Activated CD4-positive, alpha-beta T cell treated with anti-CD3 and anti-CD28 coated beads, Interleukin-2, amount 50 U/mL, for 4 hours (primary cell): ENCODE data around the gene TCIRG1.

Source experiments
- DNase-seq, 2 experiments: peaks; one replicate each; pipeline ENCODE4 v3.0.0-alpha.2; 2020

Gene TCIRG1

DNA sequence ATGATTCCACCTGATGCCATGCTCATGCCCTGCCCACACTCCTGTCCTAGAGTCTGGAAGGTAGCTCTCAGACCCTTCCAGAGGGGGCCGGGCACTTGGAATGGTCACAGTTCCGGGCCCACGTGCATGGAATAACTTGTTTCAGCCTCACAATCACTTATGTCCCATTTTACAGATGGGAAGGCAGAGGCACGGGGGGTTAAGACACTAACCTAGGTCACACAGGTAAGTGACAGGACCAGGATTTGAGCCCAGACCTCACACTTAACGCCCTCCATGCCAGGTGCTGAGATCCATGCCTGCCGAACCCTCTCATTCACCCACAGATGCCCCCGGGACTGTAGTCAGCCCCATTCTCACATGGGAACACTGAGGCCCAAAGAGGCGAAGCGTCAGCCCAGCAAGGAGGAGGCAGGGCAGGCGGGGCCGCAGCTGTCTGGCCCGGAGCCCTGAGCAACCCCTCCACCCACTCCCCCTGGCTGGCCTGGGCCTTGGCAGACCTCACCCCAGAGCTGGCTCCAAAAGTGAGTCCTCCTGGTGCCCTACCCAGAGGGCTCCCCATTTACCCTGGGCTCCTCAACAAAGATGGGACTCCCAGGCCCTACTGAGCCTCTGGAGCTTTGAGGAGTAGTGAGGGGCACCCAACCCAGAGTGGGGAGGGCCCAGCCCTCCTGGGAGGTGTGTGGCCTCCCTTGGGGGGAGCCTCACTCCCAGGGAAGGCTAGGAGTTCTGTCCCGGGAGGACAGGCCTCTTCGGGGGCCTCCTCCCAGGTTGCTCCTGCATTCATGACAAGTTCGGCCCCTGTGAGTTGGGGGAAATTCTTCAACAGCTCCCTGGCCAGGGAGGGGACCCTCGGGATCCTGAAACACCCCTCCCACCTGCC, 31.1 kb upstream of the TCIRG1 start:
- no peak for DNase-seq

DNA sequence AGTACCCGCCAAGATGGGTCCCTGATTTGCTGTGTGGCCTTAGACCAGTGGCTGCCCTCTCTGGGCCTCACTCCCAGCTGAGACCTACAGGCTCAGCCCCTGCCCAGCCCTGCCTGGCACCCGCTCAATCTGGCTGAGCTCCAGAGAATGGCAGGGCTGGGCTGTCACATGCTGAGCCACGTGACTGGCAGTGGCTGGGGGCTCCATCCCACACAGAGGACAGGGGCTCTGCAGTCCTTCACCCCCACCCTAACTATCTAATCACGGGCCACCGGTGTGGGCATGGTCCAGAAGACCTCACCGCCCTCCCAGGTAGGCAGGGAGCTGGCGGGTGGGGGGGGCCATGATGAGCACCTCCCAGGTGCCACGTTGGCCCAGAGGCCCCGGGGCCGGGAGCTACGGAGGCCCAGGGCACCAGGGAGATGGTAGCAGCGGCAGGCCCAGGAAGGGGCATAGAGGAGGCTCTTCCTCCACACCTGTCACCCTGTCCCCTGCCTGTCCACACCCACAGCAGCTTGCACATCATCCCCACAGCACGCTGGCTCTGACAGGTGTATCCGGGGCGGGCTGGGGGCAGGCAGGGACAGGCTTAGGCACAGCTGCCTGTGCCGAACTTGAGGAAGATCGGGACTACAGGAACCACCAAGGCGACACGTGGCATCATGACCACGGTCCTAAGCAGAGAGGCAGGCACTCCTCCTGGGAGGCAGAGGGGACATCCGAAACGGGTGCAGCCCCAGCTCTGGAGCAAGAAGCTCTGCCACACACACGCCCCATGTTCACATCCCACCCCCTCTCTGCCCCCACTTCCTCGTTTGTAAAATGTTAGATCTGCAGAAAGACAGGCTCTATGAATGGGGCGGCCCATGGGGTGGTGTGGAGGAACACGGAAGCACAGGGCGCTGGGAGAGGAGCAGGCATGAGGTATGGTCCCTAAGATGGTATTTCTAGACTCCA, 30.2 kb upstream of the TCIRG1 start:
- DNase-seq, result no peak

GRCh38 chr11:68009391-68010089, 29.3 kb upstream of the TCIRG1 start:
- no peak for DNase-seq

GRCh38 chr11:68010090-68011041, 28.5 kb upstream of the TCIRG1 start, which contains the start of gene ALDH3B1:
ALDH3B1 (plus strand) TSS chr11:68010327; CDS start chr11:68015298, 4,971 bp downstream.
- no peak for DNase-seq

GRCh38 chr11:68011051-68011943, 27.5 kb upstream of the TCIRG1 start:
- no peak for DNase-seq

DNA sequence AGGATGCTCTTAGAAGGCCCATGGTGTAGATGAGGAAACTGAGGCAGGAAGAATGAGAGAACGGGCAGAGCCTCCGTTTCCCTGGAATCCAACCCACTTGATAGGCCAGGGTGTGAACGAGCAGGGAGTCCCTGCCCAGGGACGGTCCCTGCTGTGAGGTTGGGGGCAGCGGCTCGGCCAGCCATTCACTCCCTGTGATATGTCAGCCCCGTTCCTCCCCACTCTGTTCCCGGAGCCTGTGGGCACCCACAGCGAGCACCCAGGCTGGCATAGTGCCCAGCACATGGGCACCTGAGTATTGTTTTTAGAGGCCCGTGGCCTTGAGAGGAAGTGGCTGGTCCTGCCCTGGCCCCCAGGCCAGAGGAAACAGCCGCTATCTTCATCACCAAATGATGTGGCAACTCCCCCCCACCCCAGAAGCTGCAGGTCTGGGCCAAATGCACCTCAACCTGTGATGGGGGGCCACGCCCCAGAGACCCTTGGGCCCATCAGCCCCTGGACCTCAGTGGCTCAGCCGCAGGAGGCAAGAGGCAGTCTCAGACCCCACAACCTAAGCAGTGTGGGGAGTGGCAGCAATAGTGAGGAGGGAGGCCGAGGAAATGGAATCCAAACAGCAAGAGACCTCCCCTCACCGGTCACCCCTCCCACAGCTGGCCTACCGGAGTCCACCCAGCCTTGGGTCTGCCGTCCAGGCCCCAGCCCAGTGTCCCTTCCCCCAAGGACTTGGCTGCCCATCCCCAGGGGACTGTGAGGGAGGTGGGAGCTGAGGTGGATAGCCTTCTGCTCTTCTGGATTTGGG, 26.6 kb upstream of the TCIRG1 start:
- no peak for DNase-seq

DNA sequence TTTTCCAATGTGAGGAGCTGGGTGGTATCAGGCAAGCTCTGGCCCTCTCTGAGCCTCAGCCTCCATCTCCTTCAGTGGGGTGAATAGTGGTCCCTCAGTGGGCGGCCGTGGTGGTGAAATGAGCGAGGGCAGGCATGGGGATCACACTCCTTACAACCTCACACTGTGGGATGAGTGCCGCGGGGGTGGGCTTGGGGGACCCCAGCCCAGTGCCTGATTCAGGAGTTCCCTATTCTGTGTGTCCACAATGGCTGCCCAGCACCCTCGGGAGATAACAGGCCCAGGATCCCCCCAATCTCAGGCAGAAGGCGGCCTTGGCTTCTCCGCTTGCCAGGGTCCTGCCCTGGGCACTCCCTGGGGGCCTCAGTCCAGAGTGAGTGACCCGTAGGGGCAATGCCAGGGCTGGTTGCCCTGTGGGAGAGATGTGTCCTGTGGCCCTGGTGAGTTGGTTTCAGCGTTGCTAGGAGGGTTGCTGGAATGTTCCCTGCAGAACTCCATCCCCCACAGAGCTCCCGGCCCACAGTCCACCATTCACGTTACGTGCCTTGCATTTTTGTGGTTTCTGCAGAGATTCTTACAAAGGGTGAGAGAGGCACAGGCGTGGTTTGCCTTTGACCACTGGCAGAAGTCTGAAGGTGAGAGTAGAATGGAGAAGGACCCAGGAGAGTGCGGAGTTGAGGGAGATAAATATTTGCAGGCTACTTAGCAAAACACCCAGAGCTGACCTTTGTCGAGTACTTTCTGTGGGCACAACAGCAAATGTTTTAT, 25.8 kb upstream of the TCIRG1 start:
- DNase-seq, result no peak

GRCh38 chr11:68013611-68014156, 25.1 kb upstream of the TCIRG1 start:
- DNase-seq, result no peak

DNA sequence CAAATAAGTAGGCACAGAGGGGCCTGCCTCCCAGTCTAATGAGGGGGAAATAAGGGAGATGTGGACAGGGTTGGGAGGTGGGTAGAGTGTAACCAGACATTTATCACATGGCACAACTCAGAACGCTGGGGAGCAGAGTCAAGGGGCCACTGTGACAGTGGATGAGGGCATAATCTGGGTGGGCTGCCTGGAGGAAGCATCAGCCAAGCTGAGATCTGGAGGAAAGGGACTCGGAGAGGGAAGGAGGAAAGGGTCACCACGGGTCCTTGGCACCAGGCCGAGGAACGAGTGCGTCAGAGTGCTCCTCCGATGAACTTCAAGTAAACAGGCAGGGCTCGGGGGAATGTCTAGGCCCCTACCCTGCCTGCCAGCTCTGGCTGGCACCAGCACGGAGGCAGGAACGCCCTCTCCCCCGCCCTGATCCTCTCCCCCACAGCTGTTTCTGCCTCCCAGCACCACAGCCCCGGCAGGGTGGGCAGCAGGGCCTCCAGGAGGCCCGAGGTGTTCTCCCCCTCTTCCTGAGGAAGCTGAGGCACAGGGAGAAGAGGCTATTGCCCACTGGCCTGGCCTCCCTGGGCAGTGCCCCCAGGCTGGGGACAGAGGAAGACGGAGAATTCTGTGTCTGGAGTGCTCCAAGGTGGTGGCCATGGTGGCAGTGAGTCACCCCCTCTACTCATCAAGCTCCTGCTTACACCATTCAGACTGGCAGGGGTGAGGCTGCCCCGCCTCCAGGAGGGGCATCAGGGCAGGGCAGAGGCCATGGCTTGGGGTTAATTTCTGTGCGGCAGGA, 24.5 kb upstream of the TCIRG1 start:
- DNase-seq, result no peak

DNA sequence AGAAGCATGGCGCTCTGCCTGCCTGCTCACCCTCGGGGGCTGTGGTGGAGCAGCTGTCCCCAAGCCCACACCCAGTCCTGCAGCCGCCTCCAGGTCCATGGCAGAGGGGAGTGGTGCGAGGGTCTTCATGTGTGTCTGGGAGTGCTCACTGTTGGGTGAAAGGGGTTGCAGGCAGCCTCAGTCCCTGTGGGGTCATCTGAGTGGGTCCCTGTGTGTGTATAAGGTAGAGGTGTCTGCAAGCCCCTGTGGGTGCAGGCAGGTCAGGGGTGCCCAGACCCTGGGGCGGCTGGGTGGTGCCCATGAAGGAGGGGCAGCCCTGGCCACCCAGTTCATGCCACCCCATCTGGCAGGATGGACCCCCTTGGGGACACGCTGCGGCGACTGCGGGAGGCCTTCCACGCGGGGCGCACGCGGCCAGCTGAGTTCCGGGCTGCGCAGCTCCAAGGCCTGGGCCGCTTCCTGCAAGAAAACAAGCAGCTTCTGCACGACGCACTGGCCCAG, 23.8 kb upstream of the TCIRG1 start:
- DNase-seq, result no peak

DNA sequence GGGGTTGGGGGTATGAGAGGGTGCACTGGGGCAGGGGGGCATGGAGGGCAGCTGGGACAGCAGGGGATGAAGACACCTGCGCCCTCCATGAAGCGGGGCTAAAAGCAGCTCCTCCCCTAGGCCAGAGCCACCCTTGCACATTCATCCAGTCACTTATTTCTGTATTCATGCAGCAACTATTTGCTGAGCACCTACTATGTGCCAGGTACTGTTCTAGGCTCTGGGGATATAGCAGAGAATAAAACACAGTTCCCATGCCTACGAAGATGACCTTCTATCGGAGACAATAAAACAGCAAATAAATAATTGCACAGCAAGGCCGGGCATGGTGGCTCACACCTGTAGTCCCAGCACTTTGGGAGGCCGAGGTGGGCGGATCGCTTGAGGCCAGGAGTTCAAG, 23.4 kb upstream of the TCIRG1 start:
- DNase-seq, result no peak

DNA sequence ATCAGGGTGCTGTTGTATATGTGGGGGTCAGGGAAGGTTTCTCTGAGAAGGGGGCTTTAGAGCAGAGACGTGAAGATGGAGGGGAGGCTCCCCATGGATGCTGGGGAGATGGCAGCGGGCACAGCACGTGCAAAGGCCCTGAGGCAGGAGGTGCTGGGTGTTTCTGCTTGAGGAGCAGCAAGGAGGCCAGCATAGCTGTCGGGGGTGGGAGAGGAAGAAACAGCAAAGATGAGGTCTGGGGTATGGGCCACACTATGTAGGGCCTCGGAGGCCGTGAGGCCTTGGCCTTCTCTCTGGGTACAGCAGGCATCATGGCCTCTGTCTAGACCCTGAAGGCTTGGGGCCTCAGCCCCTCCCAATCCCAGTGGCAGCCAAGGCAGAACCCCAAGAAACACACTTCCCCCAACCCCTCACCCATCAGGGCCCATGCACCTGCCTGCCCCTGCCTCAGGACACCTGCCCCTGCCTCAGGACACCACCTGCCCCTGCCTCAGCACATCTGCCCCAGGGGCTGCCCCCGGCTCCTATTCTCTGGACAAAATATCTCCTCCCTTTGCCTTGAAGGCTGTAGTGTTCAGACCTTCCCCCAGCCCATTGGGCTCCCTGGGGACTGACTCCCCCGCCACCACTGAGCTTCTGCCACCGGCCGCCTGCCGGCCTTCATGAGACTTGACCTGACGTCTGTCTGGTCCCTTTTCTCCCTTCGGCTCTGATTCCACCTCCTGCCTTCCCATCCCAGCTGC, 22.5 kb upstream of the TCIRG1 start:
- no peak for DNase-seq

DNA sequence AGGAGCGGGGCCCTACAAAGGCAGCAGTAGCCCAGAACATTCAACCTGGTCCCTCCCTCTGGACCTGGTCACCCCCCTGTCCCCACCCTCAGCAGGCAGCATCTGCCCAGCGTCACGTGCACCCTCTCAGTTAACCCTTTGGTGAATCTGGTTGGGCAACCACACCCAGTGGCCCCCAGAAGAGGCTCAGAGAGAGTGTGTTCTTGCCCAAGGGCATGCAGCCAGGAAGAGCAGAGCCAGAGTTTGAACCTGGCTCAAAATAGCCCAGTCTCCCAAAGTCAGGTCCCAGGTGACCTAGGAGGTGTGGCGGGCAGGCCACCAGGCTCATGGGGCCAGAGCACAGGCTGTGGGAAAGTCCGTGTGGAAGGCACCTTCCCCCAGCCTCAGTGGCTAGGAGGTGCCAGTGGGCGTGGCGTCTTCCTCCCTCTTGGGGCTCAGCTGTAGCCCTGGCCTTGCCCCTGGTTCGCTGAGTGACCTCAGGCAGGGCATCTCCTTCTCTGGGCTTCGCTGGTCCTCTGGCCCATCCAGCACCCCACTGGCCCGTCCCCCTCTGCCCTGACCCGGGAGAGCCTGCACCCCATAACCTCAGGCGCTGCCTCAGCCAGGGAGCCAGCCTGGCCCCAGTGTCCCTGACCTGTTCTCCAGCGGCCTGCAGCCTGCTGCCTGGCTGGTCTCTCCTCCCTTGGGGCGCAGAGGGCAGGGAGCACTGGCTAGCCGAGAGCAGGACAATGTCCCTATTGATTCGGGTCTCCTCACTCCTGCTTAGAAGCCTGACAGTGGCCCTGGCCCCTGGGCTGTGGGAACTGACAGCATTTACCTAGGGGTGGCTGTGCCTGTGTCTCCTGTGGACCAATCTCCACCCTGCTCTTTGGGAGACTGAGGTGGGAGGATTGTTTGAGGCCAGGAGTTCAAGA, 21.7 kb upstream of the TCIRG1 start:
- DNase-seq, result no peak

- no peak for DNase-seq
These were observed 20.7 kb upstream of the TCIRG1 start for GRCh38 chr11:68017980-68018729.

GRCh38 chr11:68018730-68019190, 20.1 kb upstream of the TCIRG1 start:
- DNase-seq, result no peak
